HCEC 1CT (cell line): ENCODE results near the gene ELAPOR2.
"Not testable (repeated sequence)": the region's sequence is repeated elsewhere in the genome, so short reads cannot be mapped to it uniquely, and the experiment has no call there.

ENCODE experiments used
- DNase-seq: peaks from one replicate; pipeline ENCODE4 v3.0.0-alpha.2; 2017

Gene ELAPOR2

DNA sequence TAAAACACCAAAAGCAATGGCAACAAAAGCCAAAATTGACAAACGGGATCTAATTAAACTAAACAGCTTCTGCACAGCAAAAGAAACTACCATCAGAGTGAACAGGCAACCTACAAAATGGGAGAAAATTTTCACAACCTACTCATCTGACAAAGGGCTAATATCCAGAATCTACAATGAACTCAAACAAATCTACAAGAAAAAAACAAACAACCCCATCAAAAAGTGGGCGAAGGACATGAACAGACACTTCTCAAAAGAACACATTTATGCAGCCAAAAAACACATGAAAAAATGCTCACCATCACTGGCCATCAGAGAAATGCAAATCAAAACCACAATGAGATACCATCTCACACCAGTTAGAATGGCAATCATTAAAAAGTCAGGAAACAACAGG is 14.7 kb downstream of the ELAPOR2 start:
- not testable (repeated sequence) for DNase-seq

GRCh38 chr7:87041586-87041985 is 17.9 kb downstream of the ELAPOR2 start:
- not testable (repeated sequence) for DNase-seq

GRCh38 chr7:87039691-87040299 is 19.7 kb downstream of the ELAPOR2 start:
- DNase-seq: not testable (repeated sequence)

DNA sequence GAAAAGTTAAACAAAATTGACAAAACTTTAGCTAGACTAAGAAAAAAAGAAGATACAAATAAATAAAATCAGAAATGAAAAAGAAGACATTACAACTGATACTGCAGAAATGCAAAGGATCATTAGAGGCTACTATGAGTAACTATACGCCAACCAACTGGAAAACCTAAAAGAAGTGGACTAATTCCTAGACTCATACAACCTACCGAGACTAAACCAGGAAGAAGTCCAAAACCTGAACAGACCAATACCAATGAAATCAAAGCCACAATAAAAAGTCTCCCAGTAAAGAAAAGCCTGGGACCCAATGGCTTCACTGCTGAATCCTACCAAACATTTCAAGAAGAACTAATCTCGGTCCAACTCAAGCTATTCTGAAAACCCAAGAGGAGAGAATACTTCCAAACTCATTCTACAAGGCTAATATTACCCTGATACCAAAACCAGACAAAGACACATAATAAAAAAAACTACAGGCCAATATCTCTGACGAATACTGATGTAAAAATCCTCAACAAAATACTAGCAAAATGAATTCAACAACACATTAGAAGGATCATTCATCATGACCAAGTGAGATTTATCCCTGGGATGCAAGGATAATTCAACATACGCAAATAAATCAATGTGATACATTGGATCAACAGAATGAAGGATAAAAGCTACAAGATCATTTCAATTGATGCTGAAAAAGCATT is 20.3 kb downstream of the ELAPOR2 start:
- no peak for DNase-seq

- no peak for DNase-seq
Observed at GRCh38 chr7:87036985-87037384, 22.5 kb downstream of the ELAPOR2 start.

DNA sequence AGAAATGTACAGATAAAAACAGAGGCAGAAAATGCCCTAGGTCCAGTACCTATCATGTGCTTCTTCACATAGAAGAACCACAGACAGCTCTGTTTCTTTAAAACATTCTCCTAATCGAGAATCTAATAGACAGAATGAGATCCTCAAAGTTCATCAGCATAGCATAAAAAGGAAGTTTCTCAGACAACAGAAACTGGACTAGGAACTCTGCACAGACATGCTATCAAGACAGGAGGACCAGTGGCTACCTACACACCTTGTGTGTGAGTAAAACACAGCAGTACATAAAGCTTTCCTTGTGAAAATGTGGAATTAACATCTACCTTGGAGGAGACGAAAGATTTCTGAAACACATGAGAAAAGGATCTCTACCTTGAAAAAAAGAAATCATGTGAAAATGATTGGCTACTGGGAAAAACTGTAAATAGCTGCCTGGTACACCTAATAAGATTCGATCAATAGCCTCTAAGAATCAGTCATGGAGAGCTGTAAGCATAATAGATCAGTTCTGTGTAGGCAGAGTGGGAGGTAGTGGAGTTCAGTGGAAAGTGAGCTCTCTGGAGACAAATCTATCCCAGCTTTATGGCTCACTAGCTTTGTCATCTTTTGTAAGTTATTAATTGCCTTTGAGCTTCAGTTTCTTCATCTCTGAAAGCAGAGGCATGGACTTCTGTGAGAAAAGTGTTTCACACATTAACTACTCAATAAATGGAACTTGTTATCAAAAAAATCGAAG is 26.7 kb downstream of the ELAPOR2 start:
- DNase-seq: no peak

GRCh38 chr7:87029078-87029477 is 30.4 kb downstream of the ELAPOR2 start:
- no peak for DNase-seq

DNA sequence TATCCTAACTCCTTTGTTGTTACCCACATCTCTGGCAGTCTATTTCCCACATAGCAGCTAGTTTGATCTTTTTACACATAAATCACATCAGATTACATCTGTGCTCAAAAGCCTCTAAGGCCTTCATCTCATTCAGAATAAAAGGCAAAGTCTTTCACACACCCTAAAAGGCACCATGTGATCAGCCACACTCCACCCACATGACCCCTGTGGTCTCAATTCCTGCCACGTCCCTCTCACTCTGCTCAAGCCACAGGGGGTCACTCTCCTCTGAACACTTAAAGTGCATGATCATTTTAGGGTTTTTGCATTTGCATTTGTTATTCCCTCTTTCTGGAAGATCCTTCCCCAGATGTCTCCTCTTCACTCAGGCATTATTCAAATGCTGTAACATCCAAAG is 30.8 kb downstream of the ELAPOR2 start:
- no peak for DNase-seq

DNA sequence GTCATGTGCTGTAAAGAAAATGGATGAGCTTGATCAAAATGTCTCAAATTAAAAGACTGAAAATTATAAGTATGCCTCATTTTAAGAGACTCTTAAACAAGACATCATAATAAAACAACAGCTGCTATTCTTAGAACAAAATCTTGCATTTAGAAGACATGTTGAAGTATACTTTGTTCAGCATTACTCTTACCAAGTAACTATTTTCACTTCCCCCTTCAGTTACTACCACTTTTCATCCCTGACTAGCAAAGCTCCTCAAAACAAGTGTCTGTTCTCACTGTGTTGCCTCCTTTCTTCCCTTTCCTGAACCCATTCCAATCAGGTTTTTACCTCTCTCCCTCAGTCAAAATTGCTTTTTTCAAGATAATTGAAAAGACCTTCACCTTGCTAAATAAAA is 31.6 kb downstream of the ELAPOR2 start:
- no peak for DNase-seq

DNA sequence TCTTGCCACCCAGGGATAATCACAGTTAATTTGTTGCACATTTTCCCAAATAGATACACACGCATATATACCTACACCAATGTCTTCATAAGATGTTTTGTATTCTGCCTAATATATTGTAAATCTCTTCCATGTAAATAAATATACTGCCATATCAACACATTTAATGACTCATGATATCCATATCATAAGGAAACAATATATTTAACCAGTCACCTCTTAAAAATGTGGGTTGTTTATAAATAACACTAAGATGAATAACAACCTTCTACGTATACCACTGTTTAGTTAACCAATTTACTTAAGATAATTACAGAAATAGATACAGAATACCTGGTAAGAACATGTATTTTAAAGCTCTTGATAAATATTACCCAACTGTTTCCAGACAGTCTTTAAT is 38.2 kb downstream of the ELAPOR2 start:
- no peak for DNase-seq

- DNase-seq: no peak
Observed at GRCh38 chr7:87016606-87017005, 42.8 kb downstream of the ELAPOR2 start.

DNA sequence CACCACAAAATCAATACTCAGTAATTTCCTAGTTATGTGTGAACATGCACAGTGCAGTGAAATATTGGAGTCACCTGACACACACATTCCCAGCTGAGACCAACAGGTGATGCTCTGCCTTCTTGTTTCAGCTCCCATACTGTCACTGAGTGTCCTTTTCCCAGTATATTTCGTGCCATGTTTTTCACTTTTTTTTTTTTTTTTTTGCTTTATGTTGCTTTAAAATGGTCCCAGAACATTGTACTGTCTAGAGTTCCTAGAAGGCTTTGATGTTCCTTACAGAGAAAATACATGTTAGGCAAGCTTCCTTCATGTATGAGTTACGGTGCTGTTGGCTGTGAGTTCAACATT is 45.6 kb downstream of the ELAPOR2 start:
- DNase-seq: no peak

DNA sequence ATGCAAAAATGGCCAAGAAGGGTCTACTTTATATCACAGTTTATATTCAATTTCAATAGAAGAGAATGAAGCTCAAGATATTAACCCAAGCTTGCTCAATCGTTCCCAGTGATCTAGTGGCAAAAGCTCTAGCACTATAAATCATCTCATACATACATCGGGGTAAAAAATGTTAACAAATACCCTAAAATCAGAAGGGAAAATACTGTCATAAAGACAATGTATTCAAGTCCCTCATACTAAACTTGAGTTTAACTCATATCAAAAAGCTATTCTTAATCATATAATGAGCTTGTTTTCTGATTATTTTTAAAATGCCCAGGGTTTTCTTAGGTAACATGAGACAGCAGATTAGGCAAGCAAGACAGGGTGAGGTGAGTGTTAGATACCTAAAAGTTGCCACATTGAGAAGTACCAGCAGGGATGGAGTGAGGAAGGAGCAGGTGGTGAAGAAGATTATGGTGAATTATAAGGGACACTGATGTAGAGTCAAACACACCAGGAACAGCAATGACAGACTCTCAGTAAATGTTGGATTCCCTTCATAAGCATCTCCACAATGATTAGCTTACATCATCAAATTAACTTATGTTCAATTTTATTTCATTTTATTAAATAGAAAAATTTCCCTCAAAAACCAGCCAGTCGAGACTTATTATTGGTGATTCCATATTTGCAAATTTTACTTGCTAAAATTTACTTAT is 46.2 kb downstream of the ELAPOR2 start:
- DNase-seq: no peak
